ENCODE results near the gene TMTC4.
A peak's percentile ranks its signal among the peaks of the same experiment; 100 is the strongest.
"Not testable (repeated sequence)": the region's sequence is repeated elsewhere in the genome, so short reads cannot be mapped to it uniquely, and the experiment has no call there.

The TMTC4 gene

DNA sequence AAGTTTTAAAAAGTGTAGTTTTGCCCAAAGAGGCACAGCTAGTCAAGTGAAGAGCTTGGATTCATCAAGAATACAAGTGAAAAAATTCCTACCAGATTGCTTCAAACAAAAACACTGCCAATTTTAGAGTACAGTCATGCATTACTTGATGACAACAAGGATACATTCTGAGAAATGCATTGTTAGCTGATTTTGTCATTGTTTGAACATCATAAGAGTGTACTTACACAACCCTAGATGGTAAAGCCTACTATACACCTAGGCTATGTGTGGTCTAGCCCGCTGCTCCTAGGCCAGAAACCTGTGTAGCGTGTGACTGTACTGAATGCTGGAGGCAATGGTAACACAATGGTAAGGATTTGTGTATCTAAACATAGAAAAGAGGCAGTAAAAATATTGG, 41.1 kb downstream of the TMTC4 start:
- no peak for DNase-seq

DNA sequence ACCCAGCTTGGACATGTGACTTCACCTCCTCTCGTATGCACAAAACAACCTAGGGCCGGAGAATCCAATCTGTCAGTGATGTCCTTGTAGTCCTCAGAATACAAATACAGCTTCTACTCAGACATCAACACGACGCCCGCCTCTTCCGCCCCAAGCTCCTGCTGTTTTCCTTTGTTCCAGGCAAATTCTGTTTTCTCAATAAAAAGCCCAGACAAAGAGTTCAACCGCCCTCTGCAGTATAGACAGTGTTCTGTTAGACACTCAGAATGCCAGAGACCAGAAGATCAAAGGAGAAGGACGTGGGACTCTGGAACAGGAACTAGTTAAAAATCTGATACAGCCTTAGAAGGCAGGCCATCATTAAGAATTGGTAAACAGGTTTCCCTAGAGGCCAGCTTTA, 44.0 kb downstream of the TMTC4 start:
- DNase-seq, result peak in 24 of 56 donors; percentile 5 to 44 (median 25)

DNA sequence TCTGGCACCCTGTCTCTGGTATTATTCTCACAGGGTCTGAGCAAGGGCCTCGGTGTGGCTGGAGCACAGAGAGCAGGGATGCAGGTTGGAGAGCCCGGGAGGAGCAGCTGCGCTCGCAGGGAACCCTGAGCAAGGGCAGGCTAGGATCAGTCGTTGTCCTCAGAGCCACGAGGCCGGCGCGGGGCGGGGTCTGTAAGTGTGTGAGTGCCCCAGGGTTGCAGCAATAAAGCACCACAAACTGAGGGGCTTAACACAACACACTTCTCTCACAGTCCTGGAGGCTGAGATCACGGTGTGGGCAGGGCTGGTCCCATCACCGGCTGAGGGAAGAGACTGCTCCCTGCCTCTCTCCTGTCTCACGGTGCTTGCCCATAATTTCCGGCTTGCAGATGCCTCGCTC, 47.5 kb downstream of the TMTC4 start:
- DNase-seq, result no peak

DNA sequence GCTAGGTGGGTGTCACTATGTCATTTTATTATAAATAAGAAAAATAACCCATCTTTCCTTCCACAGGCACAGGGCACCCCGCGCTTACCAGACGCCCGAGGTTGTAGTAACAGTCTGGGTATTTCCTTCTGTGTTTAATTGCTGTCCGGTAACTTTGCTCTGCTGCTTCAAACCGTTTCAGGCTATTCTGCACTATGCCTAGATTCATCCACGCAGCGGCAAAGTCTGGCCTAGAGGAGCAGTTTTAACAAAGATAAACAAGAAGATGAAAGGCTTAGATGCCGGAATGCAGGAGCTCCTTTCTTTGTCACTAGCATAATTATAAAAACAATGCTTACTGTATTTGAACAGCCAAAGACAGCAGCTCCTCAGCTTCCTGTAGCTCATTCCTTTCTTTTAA, 49.1 kb downstream of the TMTC4 start:
- no peak for DNase-seq

DNA sequence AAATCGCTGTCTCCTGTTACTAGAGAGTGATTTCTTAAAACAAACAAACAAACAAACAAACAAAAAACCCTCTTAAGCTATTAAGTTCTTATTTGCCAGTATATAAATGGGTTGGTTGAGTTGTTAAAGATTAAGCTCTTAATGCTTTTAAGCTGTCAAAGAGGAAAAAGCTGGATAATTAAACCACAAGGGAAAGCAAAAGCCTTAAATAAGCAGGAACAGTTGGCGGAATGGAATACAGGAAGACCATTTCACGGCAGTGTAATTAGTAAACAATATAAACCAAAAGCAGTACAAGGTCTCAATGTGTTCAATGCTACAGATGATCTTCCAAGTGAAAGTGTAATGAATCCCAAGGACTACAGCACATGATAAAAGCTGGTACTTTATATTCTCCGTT, 53.8 kb downstream of the TMTC4 start:
- no peak for DNase-seq

DNA sequence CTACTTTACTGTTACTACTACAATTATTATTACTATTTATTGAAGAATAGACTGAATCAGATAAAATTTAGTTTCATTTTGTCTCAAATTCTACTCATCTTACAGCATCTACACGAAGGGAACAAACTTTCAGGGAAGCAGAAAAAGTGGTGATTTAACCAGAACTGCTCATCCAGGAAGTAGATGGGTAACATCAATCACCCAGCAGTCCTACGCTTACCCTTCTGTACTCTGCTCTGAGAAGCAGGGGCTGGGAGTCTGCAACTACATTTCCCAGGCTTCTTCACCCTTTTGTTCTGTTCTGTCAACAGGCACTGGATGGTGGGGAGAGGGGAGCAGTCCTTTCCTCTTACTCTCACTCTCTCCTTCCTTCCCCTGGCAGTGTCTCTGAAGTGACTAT, 54.7 kb downstream of the TMTC4 start:
- no peak for DNase-seq

DNA sequence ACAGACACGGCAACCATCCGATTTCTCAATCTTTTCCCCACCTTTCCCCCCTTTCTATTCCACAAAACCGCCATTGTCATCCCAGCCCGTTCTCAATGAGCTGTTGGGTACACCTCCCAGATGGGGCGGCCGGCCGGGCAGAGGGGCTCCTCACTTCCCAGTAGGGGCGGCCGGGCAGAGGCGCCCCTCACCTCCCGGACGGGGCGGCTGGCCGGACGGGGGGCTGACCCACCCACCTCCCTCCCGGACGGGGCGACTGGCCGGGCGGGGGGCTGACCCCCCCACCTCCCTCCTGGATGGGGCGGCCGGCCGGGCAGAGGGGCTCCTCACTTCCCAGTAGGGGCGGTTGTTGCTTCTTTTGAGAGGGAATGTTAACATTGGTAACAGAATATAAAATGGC, 55.7 kb downstream of the TMTC4 start:
- DNase-seq, result not testable (repeated sequence)

DNA sequence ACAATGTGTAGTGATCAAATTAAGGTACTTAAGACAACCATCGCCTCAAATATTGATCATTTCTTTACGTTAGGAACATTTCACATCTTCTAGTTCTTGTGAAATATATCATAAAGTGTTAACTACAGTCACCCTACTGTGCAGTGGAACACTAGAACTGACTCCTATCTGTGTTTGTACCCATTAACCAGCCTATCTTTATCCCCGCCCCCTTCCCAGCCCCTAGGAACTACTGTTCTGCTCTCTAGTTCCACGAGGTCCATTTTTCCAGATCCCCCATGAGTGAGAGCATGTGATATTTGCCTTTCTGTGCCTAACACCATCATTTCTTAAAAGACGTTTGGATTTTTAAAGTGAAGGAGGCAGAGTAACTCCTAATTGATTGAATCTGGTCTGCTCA, 61.6 kb downstream of the TMTC4 start:
- DNase-seq, result no peak

DNA sequence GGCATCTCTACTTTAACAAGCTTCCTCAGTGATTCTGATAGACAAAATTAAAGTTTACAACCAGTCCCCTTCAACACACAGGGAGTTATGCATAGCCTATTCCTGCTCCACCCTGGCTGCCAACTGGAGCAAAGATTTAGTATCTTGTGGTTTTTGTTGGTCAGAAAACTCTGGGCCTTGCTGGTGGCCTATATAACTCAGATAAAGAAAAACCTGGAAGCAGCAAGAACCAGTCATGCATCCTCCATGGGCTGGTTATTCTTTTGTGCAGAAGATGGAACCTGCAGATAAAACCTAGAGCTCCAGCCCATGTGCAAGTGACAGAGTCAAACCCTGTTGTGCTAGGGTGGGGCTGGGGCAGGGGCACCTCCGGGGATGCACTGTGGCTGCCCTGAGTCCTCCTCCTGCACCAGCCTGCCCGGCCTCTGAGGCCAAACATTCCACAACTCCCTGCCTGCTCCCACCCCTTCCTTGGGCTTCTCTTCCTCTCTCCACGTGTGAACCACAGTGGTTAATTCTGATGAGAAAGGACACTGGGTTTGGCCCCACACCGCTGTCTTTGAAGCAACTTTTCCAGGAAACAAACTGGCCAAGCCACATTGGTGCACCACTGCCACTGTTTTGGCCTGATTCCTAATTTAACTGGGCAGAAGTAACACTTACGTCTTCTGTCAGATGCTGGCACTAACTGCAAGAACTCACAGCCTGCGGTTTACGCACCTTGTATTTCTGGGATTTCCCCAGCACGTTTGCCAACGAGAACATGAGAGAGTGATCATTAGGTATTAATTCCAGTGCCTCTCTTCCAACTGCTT, 62.7 kb downstream of the TMTC4 start:
- peak in 5 of 56 donors; percentile 6 to 33 (median 13) for DNase-seq

DNA sequence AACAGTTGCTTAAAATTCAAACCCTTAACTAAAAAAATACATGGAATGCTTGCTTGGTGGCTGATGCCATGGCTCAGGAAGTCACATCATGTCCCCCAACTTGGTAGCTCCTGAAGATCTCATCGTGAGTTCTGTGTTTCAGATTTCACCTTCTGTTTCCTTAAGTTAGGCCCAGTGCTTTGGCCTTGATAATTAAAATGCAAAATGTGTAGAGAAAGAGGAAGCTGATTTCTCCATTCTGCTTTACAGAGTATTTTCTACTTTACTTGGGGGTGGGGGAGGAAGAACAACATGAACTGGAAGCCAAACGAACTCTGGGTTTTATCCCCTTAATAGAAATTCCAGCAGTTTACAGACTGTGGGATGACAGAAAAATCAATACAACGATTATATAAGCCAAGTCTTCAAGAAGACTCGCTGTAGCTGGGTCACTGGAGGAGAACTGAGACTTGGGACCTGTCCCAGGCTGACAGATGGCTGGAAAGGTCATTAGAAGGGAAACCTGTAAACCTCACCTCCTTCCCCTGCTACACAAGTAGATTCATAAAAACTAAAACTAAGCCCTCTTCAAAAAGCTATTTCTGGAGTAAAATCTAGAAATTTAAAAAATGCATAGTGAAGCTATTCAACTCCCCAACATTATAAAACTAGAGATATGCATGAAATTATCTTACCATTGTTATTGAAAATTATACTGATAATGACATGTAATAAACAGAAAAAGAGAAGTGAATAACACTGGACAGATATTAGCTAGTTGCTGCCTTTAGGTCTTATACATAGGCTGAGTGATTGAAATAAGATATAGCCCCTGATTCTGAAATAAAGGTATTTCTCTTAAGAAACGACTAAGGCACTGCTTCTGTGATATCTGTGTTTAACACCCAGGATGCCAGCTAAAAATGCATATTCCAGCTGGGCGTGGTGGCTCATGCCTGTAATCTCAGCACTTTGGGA, 63.9 kb downstream of the TMTC4 start:
- no peak for DNase-seq

DNA sequence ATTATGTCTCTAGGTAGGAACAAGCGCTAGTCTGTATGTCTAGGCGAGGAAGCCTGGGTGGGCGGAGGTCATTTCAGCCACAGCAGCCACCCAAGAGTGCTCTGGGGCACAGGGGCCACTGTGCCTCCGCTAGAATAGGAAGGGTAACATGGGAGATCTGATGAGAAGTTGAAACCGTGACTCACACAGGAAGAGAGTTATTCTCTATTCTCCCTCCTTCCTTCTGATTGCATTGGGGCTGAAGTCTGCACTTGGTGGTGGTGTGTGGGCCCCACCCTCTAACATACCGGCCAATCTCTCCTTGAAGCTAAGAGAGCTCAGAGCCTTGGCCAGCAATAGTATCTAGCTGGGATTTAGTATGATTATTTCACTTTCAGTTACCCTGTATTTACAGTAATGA, 65.7 kb downstream of the TMTC4 start:
- no peak for DNase-seq

DNA sequence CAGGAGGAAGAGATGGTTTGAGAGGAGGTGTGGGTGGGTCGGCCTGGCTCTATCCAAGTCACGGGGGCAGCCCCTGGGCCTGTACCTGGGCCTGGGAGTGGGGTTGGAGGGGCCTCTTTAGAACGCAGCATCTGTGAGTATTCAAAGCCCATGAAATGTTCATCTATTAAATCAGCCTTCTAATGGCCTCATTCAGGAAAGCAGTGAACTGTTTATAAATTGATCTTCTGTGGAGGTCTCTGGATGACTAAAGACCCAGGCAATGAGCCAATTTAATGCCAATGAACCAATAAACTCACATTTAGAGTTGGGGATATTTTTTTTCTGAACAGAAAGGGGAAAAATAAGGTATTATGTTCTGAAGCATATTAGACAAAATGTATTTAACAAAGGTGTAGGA, 66.1 kb downstream of the TMTC4 start:
- no peak for DNase-seq

DNA sequence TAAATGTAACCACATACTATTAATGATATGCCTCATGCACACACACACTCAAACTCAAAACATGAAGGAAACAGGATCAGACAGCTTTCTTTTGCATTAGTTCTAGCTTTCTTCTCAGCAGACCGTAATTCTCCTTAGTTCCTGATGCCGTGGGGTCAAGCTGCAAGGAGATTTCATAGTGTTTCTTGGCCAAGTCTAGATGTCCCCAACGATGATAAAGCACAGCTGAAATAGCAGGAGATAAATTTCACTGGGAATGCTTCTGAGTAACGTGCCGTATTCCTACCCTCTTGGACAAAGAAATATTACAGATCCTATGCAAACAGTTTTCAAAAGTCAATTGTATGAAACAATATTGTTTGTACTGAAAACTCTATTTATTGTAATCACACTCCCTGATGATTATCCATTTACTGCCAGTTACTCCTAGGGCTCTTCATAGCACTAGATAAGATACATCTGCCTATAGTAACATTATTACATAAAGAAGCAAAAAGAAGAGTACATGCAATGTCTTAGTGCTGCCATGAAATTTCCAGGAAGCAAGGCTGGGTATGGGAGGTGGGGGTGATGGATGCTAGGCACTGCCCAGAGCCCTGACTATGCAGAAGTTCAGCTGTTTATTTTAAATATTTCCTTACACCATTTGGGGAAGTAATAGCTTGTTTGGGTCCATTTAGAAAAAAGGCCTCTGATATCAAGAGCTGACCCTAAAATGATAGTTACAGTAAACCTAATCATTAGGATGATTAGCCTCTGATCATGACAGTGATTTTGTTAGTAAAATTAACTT, 69.5 kb downstream of the TMTC4 start:
- DNase-seq, result no peak

DNA sequence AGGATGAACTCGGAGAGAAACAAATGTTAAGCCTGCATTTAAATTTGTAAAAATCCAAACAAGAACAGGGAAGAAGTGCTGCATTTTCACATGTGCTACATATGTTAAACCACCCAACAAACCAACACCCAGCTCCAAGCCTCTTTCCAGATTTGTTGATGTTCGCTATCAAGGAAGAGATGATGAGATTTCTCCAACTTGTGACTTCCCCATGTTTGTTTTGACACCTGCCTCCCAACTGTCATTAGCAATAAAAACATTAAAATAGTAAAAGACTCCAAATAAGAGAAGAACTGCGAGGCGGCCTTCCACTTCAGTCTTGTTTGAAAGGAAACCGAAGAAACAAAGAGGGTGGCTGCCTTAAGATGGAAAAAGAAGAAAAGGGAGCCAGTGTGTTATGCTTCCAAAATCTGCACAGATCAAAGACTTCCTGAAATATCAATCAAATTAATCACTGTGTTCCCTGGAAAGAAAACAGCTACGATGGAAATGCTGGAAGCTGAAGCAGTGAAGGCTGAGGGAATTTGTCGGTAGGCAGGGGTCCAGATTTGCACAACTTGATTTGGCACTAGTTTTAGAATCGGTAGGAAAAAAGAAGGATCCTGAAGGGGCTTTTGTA, 72.0 kb downstream of the TMTC4 start:
- peak in 1 of 56 donors; percentile 9 for DNase-seq

DNA sequence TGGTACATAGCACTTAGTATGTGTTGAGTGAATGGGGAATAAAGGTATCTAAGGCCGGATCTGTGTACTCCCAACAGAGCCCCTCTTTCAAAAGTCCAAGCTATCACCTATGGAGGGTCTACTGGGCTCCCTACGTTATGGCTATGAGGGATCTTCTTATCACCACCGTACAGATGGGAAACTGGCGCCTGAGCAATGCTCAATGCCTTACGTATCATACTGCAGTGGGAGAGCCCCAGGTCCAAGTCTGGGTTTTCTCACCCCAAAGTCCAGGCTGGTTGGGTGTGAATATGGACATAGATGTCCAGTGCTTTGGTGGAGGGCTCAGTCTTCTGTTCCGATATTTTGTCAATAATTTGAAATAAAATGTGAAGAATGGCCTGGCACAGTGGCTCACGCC, 72.9 kb downstream of the TMTC4 start:
- DNase-seq, result no peak

DNA sequence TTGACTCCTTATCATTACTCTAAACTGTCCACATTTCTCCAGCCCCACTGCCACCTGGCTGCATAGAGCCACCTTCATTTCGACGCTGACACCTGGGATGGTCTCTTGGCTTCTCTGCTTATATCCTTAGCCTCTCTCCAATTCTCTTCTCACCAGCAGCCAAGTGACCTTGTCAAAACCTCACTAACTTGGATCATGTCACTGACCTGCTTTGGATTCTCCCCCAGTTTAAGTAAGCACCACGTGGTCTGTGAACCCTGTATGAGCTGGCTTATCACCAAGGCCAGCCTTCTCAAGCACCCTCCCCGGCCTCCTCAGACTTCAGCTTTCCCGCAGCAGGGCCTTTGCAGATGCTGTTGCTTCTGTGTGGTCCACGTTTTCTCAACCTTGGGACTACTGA, 73.7 kb downstream of the TMTC4 start:
- no peak for DNase-seq

DNA sequence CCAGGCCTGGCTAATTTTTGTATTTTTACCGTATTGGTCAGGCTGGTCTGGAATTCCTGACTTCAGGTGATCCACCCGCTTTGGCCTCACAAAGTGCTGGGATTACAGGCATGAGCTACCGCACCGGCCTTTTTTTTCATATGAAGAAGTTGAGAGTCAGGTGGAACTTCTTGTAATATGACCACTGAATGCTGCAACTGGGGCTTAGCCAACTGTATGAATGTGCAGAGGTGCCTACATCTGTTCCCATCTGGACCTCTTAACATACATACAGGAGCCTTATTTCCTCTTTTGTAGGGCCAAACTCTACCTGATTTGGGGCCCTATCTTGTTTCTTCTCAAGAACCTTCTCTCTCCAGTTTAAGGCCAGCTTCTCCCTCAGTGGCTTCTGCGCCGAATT, 74.1 kb downstream of the TMTC4 start:
- DNase-seq, result no peak

DNA sequence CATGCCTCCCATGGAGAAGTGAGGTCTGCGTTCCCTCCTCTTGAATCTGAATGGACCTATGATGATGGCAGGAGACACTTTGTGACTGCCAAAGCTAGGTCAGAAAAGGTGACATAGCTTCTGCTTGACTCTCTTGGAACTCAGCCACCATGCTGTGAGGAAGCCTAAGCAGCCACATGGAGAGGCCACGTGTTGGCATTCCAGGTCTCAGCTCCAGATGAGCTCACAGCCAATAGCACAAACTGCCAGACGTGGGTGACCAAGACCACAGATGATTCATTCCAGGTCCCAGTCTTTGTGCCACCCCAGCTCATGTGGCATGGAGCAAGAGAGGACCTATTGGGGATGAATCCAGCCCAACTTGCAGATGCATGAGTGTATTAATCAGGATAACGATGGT, 77.3 kb downstream of the TMTC4 start:
- no peak for DNase-seq

DNA sequence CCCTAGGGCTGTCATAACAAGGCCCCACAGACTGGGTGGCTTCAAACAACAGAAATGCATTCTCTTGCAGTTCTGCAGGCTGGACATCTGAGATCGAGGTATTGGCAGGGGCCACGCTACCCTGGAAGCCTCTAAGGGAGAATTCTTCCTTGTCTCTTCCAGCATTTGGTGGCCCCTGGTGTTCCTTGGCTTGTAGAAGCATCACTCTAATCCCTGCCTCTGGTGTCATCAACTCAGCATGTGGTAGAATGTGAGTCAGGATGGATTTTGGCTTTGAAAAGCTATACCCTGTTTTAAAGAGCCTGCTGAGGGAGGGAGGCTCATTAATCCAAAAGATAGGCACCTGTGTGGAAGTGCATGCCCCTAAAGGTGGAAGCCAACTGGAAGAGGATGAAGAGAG, 78.1 kb downstream of the TMTC4 start:
- DNase-seq, result no peak

DNA sequence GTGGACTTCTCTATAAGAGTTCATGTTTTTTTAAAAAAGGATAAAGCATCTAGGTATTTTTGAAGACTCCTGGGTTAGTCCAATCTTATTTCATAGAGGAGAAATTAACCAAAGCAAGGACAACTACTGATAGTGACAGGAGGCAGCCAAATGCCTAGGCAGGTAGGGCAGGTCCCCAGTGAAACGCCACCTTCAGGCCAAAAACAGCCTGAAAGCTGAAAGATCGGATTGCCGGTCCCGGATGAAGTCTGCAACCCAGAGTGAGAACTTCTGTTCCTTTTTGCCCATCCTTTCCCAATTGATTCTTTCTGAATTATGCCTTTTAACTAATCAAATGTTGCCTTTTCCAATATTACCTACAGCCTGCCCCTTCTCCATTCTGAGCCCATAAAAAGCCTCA, 79.9 kb downstream of the TMTC4 start:
- DNase-seq, result no peak

DNA sequence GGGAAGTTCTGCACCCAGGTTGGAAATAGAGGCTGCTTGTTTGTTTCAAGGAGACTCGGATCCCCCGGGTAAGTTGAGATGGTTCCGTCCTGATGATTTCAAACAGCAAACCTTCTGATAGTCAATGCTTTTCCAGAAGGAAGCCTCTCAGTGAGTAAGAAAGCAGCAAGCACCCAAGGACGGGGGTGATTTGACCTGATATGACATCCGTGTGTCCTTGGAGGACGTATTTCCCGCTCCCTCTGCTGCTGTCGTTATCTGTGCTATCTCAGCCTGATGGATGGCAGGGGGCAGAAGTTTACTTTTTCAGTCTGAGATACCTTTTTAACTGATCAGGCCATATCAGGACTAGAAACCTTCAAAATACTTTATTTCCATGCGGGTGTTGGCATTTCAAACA, 80.3 kb downstream of the TMTC4 start:
- DNase-seq, result no peak

Data from nucleus accumbens (tissue), 56 donors.